ENCODE data around the gene LILRB1. TPM values are rescaled to one million over a fixed set of nuclear protein-coding genes. Genes with fewer than 3 reads are reported as not detected.

Gene LILRB1
- total and polyA plus RNA-seq, 9 of the 15 experiments (the other 6 are each of a cell fraction or from before 2014, with no cell fraction given): not detected

DNA sequence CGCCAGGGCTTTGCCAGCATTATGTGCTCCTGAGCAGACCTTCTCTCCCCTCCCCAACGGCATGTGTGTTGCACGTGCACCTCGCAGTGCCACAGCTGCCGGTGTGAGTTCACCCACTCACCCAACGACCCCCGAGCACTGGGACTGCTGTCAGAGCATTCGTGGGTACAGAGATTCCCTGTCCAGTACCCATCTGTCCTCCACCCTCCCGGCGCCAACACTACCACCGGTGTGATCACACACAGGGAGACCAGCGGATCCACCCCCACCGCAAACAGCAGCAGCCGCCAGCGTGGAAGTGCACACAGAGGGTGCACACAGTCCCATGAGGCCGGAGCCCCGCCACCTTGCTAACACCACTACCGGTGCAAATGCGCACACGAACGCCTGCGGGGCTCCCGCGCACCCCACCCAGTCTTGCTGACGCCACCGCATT is 20.9 kb upstream of the LILRB1 start:
- H3K27ac ChIP-seq (ENCODE audit: extremely low read depth, low read depth, low read length): no peak overlapping the region
- POLR2A ChIA-PET: no interaction called here
- CTCF ChIA-PET (ENCODE audit: low intra/inter-chr PET ratio): no interaction called here
- FAIRE-seq (no peak), ATAC-seq (no peak), DNase-seq (ENCODE audit: extremely low read depth in 1 of 4, low spot score in 3 of 4) (no peak)
- H3K27me3 ChIP-seq (ENCODE audit: control insufficient read depth in 2 of 2, insufficient read depth in 2 of 2, low read length in 2 of 2): peaks cover 16 to 34% of the 10 kb centered on the region in 2 experiments; a peak in 4 of 5 replicates
- H3K79me2 ChIP-seq (ENCODE audit: control insufficient read depth, insufficient read depth, low read length): no peaks in the 10 kb centered on the region
- BruUV-seq (replicated peaks): no TSS peak
- H3K9ac ChIP-seq (ENCODE audit: insufficient read depth in 1 of 2, low read depth in 2 of 2, low read length in 2 of 2): no peak overlapping the region
- no peaks in the 10 kb centered on the region for H3K36me3 ChIP-seq (ENCODE audit: control insufficient read depth, insufficient read depth, low read length)
- intact Hi-C loops (cut with micrococcal nuclease): no loop called here
- no peak overlapping the region for H2AFZ ChIP-seq (ENCODE audit: low read depth, low read length)
- in situ Hi-C loops (cut with MboI): no loop called here
- H3K4me3 ChIP-seq: no peak overlapping the region
- no peaks in the 10 kb centered on the region for H3K4me1 ChIP-seq (replicated peaks in 1 of 2; ENCODE audit: control insufficient read depth in 2 of 2, insufficient read depth in 2 of 2, low read length in 2 of 2)
- H3K9me3 ChIP-seq (replicated peaks; ENCODE audit: control insufficient read depth, insufficient read depth, low read depth, low read length): no peaks in the 10 kb centered on the region
- H3K9me1 ChIP-seq (ENCODE audit: control insufficient read depth, insufficient read depth, low read length): no peaks in the 10 kb centered on the region
- no peak overlapping the region for H3K4me2 ChIP-seq (ENCODE audit: insufficient read depth, low read length)
- no peaks in the 10 kb centered on the region; the same call in none of the 2 replicates for H4K20me1 ChIP-seq (replicated peaks; ENCODE audit: control insufficient read depth, insufficient read depth, low read length)
- WGBS (ENCODE audit: insufficient coverage, low coverage, missing lambda C conversion rate): 1% methylated on average over 26 of the region's 26 CpGs
- no peak for TF ChIP-seq SRSF9 (IDR thresholded peaks at IDR 0.05; ENCODE audit: borderline replicate concordance, low read depth, low read length)
- no peak for TF ChIP-seq CEBPB (tag; IDR thresholded peaks at IDR 0.05)
- no peak for TF ChIP-seq RBM17 (IDR thresholded peaks at IDR 0.05; ENCODE audit: borderline replicate concordance, low read depth, low read length)
- no peak for TF ChIP-seq ZBTB7A (IDR thresholded peaks at IDR 0.05; ENCODE audit: borderline replicate concordance, control insufficient read depth, low read depth, low read length)
- TF ChIP-seq TAL1 (IDR thresholded peaks at IDR 0.05): no peak
- TF ChIP-seq EZH2 (IDR thresholded peaks at IDR 0.05; ENCODE audit: borderline replicate concordance, low read depth, low read length): no peak
- TF ChIP-seq XRCC4 (IDR thresholded peaks at IDR 0.05; ENCODE audit: extremely low read depth, insufficient read depth, insufficient read length): no peak
- TF ChIP-seq XRCC3 (IDR thresholded peaks at IDR 0.05): no peak
- TF ChIP-seq KHSRP (IDR thresholded peaks at IDR 0.05): no peak
- no peak for TF ChIP-seq MYNN (IDR thresholded peaks at IDR 0.05)
- TF ChIP-seq MYNN (CRISPR knock-in tag; IDR thresholded peaks at IDR 0.05): no peak
- TF ChIP-seq ZNF165 (CRISPR knock-in tag; IDR thresholded peaks at IDR 0.05; ENCODE audit: borderline replicate concordance): no peak
- TF ChIP-seq, protein P1, sequence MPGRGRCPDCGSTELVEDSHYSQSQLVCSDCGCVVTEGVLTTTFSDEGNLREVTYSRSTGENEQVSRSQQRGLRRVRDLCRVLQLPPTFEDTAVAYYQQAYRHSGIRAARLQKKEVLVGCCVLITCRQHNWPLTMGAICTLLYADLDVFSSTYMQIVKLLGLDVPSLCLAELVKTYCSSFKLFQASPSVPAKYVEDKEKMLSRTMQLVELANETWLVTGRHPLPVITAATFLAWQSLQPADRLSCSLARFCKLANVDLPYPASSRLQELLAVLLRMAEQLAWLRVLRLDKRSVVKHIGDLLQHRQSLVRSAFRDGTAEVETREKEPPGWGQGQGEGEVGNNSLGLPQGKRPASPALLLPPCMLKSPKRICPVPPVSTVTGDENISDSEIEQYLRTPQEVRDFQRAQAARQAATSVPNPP (IDR thresholded peaks at IDR 0.05; ENCODE audit: borderline replicate concordance, insufficient read depth, insufficient read length): no peak
- no peak for TF ChIP-seq HDAC3 (IDR thresholded peaks at IDR 0.05; ENCODE audit: borderline replicate concordance, partially characterized antibody)
- TF ChIP-seq, protein P2, sequence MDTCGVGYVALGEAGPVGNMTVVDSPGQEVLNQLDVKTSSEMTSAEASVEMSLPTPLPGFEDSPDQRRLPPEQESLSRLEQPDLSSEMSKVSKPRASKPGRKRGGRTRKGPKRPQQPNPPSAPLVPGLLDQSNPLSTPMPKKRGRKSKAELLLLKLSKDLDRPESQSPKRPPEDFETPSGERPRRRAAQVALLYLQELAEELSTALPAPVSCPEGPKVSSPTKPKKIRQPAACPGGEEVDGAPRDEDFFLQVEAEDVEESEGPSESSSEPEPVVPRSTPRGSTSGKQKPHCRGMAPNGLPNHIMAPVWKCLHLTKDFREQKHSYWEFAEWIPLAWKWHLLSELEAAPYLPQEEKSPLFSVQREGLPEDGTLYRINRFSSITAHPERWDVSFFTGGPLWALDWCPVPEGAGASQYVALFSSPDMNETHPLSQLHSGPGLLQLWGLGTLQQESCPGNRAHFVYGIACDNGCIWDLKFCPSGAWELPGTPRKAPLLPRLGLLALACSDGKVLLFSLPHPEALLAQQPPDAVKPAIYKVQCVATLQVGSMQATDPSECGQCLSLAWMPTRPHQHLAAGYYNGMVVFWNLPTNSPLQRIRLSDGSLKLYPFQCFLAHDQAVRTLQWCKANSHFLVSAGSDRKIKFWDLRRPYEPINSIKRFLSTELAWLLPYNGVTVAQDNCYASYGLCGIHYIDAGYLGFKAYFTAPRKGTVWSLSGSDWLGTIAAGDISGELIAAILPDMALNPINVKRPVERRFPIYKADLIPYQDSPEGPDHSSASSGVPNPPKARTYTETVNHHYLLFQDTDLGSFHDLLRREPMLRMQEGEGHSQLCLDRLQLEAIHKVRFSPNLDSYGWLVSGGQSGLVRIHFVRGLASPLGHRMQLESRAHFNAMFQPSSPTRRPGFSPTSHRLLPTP (IDR thresholded peaks at IDR 0.05; ENCODE audit: borderline replicate concordance, extremely low read depth, insufficient read length): no peak
